PC-3 (cell line): Measurements from ENCODE around the gene MYL2.

Source experiments
- EZH2 ChIP-seq: fragments of 300-600 bp; sonication (generic); IDR thresholded peaks from one replicate; pipeline ENCODE4 v1.6.1; 2017; ENCODE audit warnings: antibody characterized with exemption, mild to moderate bottlenecking, low read length; ENCODE audit not compliant: unreplicated experiment
- TF ChIP-seq, protein P1 (sequence below): fragments of 300-600 bp; sonication (generic); conservative IDR thresholded peaks from 2 replicates; pipeline ENCODE4 v1.5.1; 2017; ENCODE audit warnings: antibody characterized with exemption, low read depth, mild to moderate bottlenecking, low read length

DNA sequence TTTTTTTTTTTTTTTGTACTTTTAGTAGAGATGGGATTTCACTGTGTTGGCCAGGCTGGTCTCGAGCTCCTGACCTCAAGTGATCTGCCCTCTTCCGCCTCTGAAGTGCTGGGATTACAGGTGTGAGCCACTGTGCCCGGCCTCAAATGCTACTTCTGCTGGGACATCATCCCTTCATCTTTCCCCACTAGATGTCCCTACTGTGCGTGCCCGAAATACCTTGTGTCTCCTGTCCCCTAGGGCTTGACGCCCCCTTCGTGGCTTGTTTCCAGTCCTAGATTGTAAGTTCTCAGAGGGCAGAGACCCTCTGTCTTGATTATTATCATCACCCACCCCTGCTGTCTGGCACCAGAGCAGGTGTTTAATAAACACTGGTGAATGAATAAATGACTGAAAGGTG, 58.6 kb downstream of the MYL2 start:
- TF ChIP-seq EZH2, result no peak
- TF ChIP-seq, protein P1, sequence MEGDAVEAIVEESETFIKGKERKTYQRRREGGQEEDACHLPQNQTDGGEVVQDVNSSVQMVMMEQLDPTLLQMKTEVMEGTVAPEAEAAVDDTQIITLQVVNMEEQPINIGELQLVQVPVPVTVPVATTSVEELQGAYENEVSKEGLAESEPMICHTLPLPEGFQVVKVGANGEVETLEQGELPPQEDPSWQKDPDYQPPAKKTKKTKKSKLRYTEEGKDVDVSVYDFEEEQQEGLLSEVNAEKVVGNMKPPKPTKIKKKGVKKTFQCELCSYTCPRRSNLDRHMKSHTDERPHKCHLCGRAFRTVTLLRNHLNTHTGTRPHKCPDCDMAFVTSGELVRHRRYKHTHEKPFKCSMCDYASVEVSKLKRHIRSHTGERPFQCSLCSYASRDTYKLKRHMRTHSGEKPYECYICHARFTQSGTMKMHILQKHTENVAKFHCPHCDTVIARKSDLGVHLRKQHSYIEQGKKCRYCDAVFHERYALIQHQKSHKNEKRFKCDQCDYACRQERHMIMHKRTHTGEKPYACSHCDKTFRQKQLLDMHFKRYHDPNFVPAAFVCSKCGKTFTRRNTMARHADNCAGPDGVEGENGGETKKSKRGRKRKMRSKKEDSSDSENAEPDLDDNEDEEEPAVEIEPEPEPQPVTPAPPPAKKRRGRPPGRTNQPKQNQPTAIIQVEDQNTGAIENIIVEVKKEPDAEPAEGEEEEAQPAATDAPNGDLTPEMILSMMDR, result peak; percentile 42; the same call in 1 of the 2 replicates
